ENCODE data around the gene LIN28B. TPM values are rescaled to one million over a fixed set of nuclear protein-coding genes. Genes with fewer than 3 reads are reported as not detected.

LIN28B gene
- total RNA-seq, 2 donors from 2014 or later: not detected

- no peak for TF ChIP-seq CTCF (IDR thresholded peaks at IDR 0.05)
- no peak for TF ChIP-seq POLR2A (IDR thresholded peaks at IDR 0.05)
- intact Hi-C loops (cut with DNase I): no loop called here
- peaks cover 0 to 21% of the 10 kb centered on the region in 2 donors for H3K27me3 ChIP-seq
- 11 to 19% methylated on average over 26 to 70 of the region's 88 CpGs for WGBS, 2 donors
- ATAC-seq: no peak
- no peak overlapping the region for H3K4me3 ChIP-seq
- no peak overlapping the region for H3K27ac ChIP-seq
- H3K36me3 ChIP-seq (replicated peaks in 1 of 2; ENCODE audit: insufficient read depth in 1 of 2, low read depth in 2 of 2): no peaks in the 10 kb centered on the region
- H3K4me1 ChIP-seq: peaks cover 6% of the 10 kb centered on the region
- H3K9me3 ChIP-seq: no peaks in the 10 kb centered on the region
- no peak for DNase-seq
These were observed 16.5 kb upstream of the LIN28B start for GRCh38 chr6:104940238-104940892.

- H3K9me3 ChIP-seq: no peaks in the 10 kb centered on the region
- H3K4me1 ChIP-seq: peaks cover 6% of the 10 kb centered on the region
- H3K4me3 ChIP-seq: no peak overlapping the region
- no peak for TF ChIP-seq POLR2A (IDR thresholded peaks at IDR 0.05)
- peak in 4 of 7 experiments; percentile 11 to 32 (median 23) for TF ChIP-seq CTCF (IDR thresholded peaks at IDR 0.05)
- WGBS, 2 donors: 4 to 15% methylated on average over 33 to 101 of the region's 104 CpGs
- DNase-seq: peak in 3 of 4 donors; percentile 13 to 16 (median 14)
- H3K36me3 ChIP-seq (replicated peaks in 1 of 2; ENCODE audit: insufficient read depth in 1 of 2, low read depth in 2 of 2): no peaks in the 10 kb centered on the region
- intact Hi-C loops (cut with DNase I): no loop called here
- peaks cover 0 to 21% of the 10 kb centered on the region in 2 donors for H3K27me3 ChIP-seq
- H3K27ac ChIP-seq: no peak overlapping the region
- peak; percentile 50 for ATAC-seq
These were observed 15.8 kb upstream of the LIN28B start for GRCh38 chr6:104940893-104941728.

- peaks cover 6% of the 10 kb centered on the region for H3K4me1 ChIP-seq
- intact Hi-C loops (cut with DNase I): no loop called here
- H3K9me3 ChIP-seq: no peaks in the 10 kb centered on the region
- ATAC-seq: no peak
- WGBS, 2 donors: 12 to 18% methylated on average over 7 of the region's 7 CpGs
- TF ChIP-seq POLR2A (IDR thresholded peaks at IDR 0.05): no peak
- no peak for TF ChIP-seq CTCF (IDR thresholded peaks at IDR 0.05)
- no peak overlapping the region for H3K27ac ChIP-seq
- no peak overlapping the region for H3K4me3 ChIP-seq
- DNase-seq: no peak
- H3K27me3 ChIP-seq: peaks cover 0 to 21% of the 10 kb centered on the region in 2 donors
- H3K36me3 ChIP-seq (replicated peaks in 1 of 2; ENCODE audit: insufficient read depth in 1 of 2, low read depth in 2 of 2): no peaks in the 10 kb centered on the region
These were observed 15.2 kb upstream of the LIN28B start for GRCh38 chr6:104941729-104942091.

GRCh38 chr6:104943781-104944180, 13.1 kb upstream of the LIN28B start:
- no peak overlapping the region for H3K4me3 ChIP-seq
- intact Hi-C loops (cut with DNase I): no loop called here
- 51 to 59% methylated on average over 3 of the region's 3 CpGs for WGBS, 2 donors
- H3K36me3 ChIP-seq (replicated peaks in 1 of 2; ENCODE audit: insufficient read depth in 1 of 2, low read depth in 2 of 2): no peaks in the 10 kb centered on the region
- H3K27ac ChIP-seq: no peak overlapping the region
- no peak for TF ChIP-seq CTCF (IDR thresholded peaks at IDR 0.05)
- TF ChIP-seq POLR2A (IDR thresholded peaks at IDR 0.05): no peak
- ATAC-seq (no peak), DNase-seq (no peak)
- peaks cover 0 to 16% of the 10 kb centered on the region in 2 donors for H3K27me3 ChIP-seq
- no peaks in the 10 kb centered on the region for H3K9me3 ChIP-seq
- peaks cover 6% of the 10 kb centered on the region for H3K4me1 ChIP-seq
